GM23248 (cell line): ENCODE data around the gene PTPRR.

Experiments used
- EZH2 ChIP-seq: fragments of 200-600 bp; sonication (generic); IDR thresholded peaks from 2 replicates; pipeline ENCODE4 v1.6.1; 2018; ENCODE audit warnings: antibody characterized with exemption, mild to moderate bottlenecking; ENCODE audit not compliant: insufficient read depth, poor library complexity, severe bottlenecking
- EZH2phosphoT487 ChIP-seq: fragments of 200-600 bp; sonication (generic); IDR thresholded peaks from 2 replicates; pipeline ENCODE4 v1.6.1; 2018; ENCODE audit warnings: antibody characterized with exemption, moderate library complexity, mild to moderate bottlenecking, low read depth; ENCODE audit not compliant: insufficient read depth

DNA sequence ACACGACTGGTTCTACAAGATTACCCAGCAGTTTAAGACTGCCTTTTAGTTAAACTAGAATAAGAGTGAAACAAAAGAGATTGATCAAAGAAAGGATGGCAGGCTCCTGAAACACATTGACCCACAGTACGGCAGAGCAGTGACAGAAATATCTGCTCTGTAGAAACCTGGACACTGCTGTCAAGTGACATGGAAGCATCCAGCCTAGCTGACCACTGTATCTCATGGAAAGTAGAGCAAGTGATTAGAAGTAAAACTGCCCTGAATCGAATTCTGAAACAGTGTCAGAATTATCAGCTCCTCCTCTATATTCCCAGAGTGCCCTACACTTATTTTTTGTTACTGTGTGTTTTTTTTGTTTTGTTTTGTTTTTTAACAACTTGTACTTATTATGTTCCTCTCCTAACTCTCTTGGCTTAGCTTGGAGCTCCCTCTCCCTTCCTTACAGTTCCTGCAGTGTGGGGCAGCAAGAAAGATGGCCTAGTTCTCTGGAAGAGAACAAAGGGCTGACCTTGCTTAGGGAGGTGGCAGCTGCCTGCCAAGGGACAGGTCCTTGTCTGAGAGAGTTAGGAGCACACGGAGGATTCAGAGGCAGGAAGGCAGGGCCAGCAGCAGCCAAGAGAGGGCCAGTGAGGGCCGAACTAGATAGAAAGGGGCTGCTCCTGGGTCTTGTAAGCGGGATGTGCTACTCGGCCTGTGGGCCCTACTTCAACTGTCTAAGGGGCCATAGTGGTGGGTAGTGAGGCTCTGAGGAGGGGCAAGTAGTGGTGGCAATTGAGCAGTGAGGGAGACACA is 97.2 kb downstream of the PTPRR start:
- TF ChIP-seq EZH2 (no peak), EZH2phosphoT487 (no peak)
